Measurements from ENCODE around the gene PMFBP1.

The PMFBP1 gene

DNA sequence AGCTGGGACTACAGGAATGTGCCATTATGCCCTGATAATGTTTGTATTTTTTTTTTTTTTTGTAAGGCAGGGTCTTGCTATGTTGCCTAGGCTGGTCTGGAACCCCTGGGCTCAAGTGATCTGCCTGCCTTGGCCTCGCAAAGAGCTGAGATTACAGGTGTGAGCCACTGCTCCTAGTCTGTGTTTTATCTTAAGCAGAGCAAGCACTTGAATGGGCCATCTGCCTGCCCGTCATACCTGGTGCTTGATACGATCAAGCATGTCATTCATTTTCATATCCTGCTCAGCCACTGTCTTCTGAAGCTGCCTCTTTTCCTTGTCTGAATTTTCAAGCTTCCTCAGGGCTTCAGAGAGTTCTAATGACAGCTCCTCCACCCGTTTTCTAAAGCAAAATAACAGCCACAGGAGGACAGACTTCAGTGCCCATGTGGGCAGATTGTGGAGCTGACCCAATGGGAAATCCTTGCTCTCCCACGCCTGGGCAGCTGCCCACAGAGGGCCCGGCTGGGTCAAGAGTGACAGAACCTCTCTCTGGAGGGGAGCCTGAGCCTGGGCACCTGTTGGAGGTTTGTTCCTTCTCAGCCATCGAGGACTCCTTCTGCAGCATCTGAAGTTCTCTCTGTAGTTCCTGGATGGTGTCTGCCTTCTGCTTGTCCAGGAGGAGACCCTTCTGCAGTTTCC is 41.8 kb downstream of the PMFBP1 start:
- DNase-seq (ENCODE audit: low read depth): no peak

DNA sequence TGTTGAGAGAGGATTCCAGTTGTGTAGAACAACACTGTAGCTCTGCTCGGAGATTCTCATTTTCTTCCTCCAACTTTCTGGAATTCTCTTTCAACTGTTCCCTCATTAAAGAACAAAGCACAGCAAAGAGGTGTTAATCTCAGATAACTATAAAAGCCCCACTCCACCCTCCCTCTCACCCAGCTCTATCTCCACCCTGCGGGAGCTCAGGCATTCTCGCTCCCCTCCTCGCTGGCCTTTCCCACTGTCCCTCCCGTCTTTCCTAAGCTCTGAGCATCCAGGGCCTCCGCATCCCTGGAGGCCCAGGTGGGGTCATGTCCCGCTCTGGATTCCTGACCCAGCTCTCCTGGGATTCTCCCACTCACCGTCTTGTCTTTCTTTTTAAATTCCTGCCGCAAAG is 43.3 kb downstream of the PMFBP1 start:
- no peak for DNase-seq (ENCODE audit: low read depth)

DNA sequence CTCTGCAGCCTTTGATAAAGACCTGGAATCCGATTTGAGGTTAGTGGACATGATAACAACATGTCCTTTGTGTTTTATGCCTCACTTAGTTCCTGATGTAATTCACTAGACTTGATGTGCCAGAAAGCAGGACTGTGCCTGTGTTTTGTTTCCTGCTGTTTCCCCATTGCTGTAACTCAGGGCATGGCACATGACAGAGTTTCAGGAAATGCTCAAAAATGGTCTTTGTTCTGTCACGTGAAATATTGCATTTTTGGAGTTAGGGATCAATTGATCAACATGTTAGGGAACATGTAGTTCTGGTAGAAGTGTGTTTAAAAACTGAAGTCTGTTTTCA is 45.6 kb downstream of the PMFBP1 start:
- no peak for DNase-seq (ENCODE audit: low read depth)

DNA sequence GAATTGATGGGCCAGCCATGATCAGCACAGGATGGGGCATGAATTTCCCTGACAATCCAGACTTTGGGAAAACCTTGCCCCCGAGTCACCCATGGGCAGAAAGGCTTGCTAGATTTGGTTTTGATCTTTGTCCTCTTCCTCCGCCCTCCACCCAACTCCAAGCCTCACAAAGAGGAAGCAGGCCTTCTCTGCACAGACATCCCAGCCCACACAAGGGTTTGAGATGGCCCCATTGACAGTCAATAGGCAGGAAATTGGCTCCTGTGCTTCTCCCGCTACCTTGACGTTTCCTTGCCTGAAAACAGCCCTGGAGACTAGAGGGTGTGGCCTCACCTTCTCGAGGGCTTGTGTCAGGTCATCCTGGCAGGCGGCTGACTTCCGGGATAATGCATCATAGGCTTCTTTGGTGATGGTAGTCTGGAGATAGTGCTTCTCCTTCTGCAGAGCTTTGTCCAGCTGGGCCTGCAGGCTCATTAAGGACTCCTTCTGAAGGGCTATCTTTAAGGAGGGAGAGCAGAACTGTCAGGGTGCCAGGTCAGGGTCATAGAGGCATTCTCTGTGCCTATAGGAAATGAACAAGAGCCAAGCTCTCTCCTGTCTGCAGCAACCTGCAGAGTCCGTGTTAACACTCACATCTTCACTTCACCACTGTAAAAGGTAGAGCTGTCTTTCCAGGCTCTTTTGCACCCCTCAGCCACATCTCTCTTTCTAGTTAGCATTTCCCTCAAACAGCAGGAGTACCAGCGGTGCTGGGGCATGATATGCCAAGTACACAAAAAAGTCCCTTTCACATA is 46.1 kb downstream of the PMFBP1 start:
- DNase-seq (ENCODE audit: low read depth): no peak

DNA sequence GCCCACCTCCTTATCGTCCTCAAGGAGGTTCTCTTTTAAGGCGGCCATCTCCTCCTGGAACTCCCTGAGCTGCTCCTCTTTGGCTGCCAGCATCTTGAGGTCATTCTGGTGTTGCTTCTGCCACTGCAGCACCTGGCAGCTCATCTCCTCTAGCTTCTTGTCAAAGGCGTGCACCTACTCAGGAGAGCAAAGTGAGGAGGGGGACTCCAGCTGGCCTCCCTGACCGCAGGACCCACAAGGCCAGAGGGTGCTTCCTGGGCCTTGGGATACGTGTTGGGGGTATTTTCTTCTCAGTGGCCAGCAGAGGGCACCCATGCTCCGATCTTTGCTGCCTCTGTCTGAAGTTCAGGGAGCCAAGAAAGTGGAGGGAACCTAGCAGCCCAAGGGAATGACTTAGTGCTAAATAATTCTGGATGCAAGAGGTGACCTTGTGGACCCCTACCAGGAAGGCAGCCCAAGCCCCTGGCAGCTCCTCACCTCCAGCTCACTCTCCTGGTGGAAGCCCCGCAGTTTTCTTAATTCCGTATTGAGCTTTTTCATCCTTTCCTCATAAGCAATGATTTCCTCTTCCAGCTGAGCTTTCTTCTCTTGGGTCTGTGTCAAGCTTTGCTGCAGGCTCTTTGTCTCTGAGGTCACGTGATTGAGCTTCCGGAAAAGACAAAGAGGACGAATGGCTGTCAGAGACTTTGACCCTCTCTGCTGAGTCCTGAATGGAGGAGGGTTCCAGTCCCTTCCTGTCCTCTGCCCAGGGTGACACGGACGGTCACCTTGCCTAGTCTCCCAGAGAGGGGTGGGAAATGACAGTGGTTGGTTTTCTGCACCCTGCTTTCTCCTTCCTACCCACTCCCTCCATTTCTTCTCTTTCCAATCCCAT is 47.0 kb downstream of the PMFBP1 start:
- DNase-seq (ENCODE audit: low read depth): peak; percentile 30

DNA sequence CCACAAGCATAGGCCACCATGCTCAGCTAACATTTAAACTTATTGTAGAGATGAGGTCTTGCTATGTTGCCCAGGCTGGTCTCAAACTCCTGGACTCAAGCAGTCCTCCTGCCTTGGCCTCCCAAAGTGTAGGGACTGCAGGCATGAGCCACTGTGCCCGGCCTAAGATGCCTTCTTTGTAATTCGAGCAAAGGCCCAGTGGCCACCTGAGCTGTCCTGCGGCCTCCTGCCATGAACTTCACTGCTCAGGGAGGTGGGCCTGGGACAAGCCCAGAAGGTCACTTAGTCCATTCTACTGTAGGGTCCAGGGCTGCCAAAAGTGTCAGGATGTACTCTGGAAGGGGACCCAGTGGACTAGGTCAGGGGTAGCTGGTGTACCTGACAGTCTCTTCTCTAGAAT is 47.8 kb downstream of the PMFBP1 start:
- no peak for DNase-seq (ENCODE audit: low read depth)

DNA sequence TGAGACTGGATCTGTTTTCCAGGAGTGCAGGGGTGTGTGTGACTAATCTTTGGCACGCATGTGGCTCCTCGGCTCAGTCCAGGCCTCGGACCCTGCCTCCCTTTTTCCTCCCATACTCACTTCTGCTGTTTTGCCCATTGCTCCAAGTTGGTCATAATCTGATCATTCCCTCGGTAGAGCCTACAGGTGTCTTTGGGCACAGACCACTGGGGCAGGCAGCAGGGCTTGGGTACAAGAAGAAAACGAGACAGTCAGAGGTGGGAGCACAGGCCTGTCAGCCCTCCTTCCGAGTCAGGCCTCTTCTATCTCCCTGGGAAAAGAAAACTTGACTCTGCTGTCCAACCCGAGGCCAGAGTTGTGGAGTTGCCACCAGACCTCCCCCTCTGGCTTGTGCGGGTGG is 48.5 kb downstream of the PMFBP1 start:
- no peak for DNase-seq (ENCODE audit: low read depth)

DNA sequence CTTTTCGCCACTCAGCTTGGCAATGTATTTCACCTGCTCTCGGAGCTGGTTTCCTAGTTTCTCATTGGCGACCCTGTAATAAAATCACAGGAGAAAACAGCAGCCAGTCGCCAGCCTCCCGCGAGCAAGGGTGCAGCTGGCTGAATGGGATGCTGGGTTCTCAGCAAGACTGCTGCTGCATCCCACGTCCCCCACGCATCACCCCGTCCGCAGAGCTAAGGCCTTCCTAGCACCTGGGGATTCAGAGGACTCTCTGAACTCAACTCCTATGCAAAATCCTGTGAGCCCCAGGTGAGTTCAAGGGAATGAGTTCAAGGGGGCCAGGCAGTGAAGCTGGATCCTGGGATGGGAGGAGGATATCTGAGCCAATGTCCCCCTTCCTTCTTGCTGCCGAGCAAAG is 49.0 kb downstream of the PMFBP1 start:
- DNase-seq (ENCODE audit: low read depth): no peak

DNA sequence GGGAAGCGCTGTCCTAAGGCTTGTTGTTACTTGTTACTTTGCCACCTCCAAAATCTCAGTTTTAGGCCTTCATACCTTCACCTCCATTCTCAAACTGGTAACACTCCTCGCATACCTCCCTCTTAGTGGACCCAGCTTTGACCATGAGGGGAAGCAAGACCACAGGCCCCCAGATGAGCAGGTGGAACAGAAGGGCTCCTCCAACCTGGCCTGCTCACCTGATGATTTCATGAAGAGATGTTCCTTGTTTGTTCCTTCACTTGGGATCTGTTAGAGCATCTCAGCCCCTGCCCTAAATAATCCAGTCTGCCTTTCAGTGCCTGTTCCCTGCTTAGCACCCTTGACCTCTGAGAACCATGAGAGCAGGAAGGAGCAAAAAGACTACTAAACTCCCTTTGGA is 49.6 kb downstream of the PMFBP1 start:
- DNase-seq (ENCODE audit: low read depth): no peak

DNA sequence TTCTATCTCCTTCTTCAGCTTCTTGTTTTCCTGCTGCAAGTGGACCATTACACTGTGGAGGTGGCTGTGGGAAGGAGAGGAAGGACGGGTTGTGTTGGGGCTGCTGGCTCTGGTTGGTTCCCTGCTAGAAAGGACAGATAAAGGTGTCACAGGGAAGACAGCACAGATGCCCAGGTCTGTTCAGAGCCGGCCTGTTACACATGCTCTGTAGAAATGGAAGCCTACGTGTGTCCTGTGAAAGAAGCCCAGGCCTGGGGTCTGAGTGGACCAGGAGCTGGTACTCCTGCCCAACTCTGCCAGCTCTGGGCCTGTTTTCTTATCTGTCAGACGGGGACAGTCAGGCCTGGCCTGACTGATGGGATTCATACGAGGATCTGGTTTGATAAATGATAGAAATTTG is 51.9 kb downstream of the PMFBP1 start:
- DNase-seq (ENCODE audit: low read depth): no peak

DNA sequence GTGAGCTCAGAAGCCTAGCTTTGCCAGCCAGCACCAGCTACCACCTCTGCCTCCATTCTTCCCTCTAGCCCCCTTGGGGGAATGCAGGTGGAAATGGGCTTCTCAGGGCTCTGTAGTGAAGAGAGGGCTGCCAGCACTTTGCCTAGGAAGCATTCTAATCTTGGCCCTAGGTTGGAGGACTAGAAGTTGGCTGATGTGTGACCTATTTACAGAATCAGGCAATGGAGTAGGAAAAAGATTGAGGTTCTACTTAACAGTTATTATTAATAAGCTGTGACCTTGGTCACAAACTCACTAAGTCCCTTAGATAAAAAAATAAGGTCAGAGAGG is 58.4 kb downstream of the PMFBP1 start:
- DNase-seq (ENCODE audit: low read depth): no peak

DNA sequence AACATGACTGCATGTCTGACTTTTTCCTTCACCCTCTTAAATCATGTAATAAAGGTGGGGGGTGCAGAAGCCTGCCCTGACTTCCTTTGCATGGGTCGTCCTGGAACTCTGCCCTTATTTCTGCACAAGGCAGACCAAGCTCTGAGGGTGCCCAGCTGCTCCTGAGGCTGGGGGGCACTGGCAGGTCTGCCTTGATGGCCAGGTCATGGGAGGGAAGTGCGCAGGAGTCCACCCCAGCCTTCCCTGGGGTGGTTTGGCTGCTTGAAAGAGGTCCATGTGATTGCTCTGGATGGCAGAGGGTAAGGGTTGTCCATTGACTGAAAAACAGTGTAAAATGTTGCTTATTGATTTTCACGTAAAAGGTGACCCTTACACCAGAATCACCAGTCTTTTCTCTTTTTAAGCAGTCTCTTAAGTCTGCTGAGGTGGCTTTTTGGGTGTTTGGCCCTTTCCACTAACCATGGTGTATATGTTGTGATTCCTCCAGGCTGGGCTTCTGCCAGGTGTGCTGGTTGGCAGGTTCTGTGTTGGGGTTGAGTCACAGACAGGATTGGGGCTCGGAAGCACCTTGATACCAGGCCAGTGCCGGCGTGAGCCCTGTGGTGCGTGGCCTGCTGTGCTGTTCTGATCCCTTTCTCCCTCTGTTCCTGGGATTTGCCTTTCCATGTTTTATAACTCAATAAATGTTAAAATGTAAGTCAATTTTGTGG is 58.9 kb downstream of the PMFBP1 start:
- no peak for DNase-seq (ENCODE audit: low read depth)

DNA sequence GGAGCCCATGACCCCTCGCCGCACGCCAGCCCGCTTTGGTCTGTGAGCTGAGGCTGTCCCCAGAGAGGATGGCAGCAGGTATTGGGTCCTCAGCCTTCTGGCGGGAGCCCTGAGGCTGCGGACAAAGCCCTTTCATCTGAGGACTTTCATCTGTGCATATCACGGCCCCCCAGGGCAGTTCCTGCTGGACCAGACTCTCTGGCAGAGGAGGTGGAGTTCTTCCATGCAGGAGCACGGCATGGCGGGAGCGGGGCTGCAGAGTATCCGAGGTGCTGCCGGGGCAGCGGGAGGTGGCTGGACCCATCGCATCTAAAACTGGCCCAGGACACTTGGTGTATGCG is 59.5 kb downstream of the PMFBP1 start:
- no peak for DNase-seq (ENCODE audit: low read depth)

DNA sequence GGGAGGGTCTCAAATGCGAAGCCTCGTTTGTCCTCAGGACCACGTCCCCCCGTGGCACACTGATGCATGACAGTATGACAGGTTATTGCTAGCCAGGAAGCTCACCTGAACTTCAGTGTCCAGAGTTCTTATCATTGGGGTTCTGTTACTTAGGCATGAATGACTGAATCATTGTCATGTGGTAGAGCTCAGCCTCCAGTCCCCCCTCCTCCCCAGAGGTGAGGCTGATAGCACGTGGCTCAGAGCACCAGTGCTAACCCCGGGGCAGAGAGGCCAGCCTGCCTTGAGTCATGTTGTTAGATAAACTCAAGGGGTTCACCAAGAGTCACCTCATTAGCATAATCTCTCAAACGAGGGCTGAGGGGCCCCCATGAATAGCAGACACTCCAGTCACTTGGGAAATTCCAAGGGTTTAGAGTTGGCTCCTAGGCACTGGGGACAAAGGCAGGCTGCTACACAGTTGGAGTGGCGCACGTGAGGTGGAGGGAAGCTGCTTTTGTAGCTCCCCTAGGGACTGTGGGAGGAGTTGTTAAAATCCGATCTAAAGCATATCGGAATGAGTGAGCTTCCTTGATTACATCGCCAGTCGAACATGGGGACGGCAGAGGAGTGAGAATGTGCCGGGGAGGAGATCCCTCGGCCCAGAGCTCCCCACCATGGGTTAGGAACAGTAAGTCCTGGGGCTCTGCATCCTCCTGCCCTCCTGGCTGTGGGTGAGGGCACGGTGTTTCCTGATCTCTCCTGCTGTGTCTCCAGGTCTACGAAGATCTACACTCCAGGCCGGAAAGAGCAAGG is 60.1 kb downstream of the PMFBP1 start:
- no peak for DNase-seq (ENCODE audit: low read depth)

DNA sequence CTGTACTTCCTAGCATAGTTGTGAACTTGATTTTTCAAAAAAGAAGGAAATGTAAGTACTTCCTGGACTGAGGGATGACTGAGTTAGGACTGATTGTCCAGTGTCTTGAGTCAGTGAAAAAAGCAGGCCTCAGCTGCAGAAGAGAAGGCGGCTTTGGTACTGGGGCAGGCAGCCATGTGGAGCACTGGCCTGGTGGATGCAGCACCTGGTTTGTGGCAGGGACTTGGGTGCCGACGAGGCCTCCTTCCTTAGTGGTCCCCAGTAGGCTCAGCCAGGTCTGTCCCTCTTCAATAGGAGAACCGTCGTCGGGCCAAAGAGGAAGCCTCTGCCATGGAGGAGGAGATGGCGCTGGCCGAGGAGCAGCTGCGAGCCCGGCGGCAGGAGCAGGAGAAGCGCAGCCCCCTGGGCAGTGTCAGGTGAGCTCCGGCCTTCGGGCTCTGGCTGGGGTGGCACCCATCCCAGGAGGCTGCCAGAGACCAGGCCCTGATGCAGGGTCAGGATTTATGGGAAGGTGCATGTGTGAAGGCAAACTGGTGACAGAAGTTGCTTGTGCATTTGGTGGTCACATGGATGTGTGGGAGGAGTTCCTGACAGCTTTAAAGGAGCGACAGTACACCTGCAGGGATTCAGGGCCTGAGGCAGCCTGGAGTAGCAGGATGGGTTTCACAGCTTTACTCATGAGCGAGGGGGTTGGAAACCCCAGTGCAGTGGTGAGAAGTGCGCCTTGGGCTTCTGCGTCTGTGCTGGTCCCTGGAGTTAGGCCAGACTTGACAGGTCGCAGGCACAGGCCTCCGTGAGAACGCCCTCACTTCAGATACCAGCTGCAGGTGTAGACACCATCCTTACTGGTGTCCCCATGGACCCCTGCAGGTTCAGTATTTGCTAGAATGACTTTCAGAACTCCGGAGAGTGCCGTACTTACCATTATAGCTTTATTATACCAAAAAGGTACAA is 61.0 kb downstream of the PMFBP1 start:
- no peak for DNase-seq (ENCODE audit: low read depth)

DNA sequence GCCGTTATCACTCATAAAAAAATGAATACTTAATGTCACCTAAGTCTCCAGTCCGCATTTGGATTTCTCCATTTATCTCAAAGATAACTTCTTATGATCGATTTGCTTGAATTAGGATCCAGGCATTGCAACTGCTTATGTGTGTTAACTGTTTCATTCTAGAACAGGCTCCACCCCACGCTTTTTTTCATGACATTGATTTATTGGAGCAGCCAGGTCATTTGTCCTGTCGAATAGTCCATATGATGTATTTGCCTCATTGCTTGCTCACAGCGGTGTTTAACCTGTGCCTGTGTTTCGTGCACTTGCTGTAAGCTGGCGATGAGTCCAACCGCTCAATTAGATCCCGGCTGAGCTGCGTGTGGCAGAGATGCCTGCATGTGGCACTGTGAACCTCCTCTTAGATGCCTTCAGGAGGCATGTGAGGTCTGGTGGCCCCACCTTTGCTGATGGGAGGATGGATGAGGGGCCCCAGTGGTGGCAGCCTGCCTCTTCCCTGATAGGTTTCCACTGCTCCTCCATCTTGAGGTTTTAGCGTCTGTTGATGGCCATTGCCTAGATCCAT is 61.9 kb downstream of the PMFBP1 start:
- DNase-seq (ENCODE audit: low read depth): no peak

DNA sequence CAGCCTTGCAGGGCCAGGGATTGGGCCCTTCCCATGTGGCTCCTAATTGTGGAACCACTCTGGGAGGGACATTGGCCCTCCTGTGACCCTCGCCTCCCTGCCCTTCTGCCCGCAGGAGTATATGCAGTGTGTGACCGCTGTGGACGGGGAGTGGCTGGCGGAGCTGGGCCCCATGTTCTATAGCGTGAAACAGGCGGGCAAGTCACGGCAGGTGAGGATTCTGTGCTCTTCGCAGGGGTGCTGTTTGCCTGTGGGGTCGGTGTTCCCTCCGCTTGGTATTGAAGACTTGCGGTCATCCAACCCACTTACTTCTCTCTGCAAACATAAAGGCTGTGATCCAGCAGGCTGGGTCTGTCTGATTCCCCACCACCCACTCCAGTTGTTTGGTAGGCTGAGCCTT is 62.7 kb downstream of the PMFBP1 start:
- no peak for DNase-seq (ENCODE audit: low read depth)

DNA sequence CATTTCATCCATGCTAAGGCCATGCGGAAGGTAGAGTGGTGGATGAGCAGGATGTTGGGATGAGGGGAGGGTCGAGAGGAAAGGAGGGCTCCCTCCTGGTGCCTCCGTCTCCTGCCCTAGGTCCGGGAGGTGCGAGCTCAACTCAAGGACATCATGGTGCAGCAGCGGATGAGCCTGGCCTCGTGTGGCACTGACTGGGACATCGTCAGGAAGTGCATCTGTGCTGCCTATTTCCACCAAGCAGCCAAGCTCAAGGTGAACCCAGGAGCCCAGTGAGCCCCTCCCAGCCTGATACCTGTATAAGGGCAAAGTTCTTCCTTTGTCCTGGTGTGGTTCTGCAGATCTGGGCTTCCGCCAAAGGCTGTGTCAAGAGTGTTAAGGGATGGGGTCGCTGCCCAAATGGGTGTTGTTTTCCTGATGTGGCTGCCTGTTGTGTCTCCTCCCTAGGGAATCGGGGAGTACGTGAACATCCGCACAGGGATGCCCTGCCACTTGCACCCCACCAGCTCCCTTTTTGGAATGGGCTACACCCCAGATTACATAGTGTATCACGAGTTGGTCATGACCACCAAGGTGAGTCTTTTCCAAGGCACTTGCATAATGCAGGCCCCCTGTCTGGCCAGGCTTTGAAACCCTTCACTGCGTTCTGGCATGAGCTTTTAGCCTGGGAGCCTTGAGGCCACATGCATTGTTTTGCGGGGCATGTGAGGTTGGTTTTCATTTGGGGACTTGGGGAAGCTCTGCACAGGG is 63.4 kb downstream of the PMFBP1 start:
- no peak for DNase-seq (ENCODE audit: low read depth)

DNA sequence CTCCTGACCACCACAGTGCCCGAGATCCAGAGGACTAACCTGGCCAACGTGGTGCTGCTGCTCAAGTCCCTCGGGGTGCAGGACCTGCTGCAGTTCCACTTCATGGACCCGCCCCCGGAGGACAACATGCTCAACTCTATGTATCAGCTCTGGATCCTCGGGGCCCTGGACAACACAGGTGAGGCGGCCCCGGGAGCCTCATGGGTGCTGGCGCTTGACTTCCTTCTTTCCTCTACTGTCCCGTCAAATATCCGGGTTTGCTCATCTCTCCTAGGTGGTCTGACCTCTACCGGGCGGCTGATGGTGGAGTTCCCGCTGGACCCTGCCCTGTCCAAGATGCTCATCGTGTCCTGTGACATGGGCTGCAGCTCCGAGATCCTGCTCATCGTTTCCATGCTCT is 64.6 kb downstream of the PMFBP1 start:
- no peak for DNase-seq (ENCODE audit: low read depth)

DNA sequence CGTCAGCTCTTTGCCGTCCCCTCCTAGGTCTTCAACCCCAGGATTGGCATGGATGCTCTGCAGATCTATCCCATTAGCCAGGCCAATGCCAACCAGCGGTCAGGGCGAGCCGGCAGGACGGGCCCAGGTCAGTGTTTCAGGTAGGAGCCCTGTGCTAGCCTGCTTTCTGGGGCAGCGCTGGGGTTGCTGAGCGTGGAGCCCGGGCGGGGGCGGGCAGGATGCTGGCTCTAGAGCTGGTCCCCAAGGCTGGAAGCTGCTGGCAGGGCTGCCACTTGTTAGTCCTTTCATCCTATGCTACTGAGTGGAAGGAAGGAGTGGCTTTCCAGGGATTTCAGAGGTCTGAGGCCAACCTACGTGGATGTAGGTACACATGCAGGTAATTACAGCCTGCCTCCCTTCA is 66.0 kb downstream of the PMFBP1 start:
- no peak for DNase-seq (ENCODE audit: low read depth)

All from stimulated activated CD8-positive, alpha-beta memory T cell treated with anti-CD3 and anti-CD28 coated beads, Interleukin-7, amount 100 ng/mL, for 24 hours (primary cell).